ENCODE measurements around the gene CDH22.

Gene CDH22

GRCh38 chr20:46265539-46265938, 42.8 kb downstream of the CDH22 start:
- DNase-seq: no peak

- no peak for DNase-seq
Measured at GRCh38 chr20:46264391-46265266, 43.7 kb downstream of the CDH22 start.

- DNase-seq: no peak
Measured at GRCh38 chr20:46261456-46262253, 46.6 kb downstream of the CDH22 start.

GRCh38 chr20:46260936-46261454, 47.3 kb downstream of the CDH22 start:
- no peak for DNase-seq

- no peak for DNase-seq
Measured at GRCh38 chr20:46260480-46260879, 47.8 kb downstream of the CDH22 start.

GRCh38 chr20:46259260-46259859, 48.9 kb downstream of the CDH22 start:
- DNase-seq: no peak

- no peak for DNase-seq
Measured at GRCh38 chr20:46257887-46258286, 50.4 kb downstream of the CDH22 start.

- DNase-seq: no peak
Measured at GRCh38 chr20:46256293-46256692, 52.0 kb downstream of the CDH22 start.

GRCh38 chr20:46255440-46256104, 52.7 kb downstream of the CDH22 start:
- peak; percentile 11 for DNase-seq

- no peak for DNase-seq
Measured at GRCh38 chr20:46253391-46253790, 54.9 kb downstream of the CDH22 start.

- DNase-seq: no peak
Measured at GRCh38 chr20:46252352-46253091, 55.8 kb downstream of the CDH22 start.

- no peak for DNase-seq
Measured at GRCh38 chr20:46251211-46251673, 57.1 kb downstream of the CDH22 start.

- no peak for DNase-seq
Measured at GRCh38 chr20:46250772-46251171, 57.5 kb downstream of the CDH22 start.

GRCh38 chr20:46249671-46250070, 58.6 kb downstream of the CDH22 start:
- DNase-seq: no peak

GRCh38 chr20:46246559-46246958, 61.7 kb downstream of the CDH22 start:
- DNase-seq: no peak

GRCh38 chr20:46243707-46244628, 64.3 kb downstream of the CDH22 start:
- peak; percentile 12 for DNase-seq

GRCh38 chr20:46242390-46242789, 65.9 kb downstream of the CDH22 start:
- no peak for DNase-seq

GRCh38 chr20:46240881-46241280, 67.4 kb downstream of the CDH22 start:
- no peak for DNase-seq

GRCh38 chr20:46240065-46240464, 68.2 kb downstream of the CDH22 start:
- DNase-seq: no peak

GRCh38 chr20:46237736-46238135, 70.6 kb downstream of the CDH22 start:
- no peak for DNase-seq

GRCh38 chr20:46237227-46237626, 71.1 kb downstream of the CDH22 start:
- no peak for DNase-seq
